Measurements from ENCODE around the gene BOC.

BOC gene

GRCh38 chr3:113218011-113218680 lies 6.8 kb downstream of the BOC start:
- no peak overlapping the region for H3K4me3 ChIP-seq (replicated peaks; ENCODE audit: low read depth, low read length)
- TF ChIP-seq, protein P1, sequence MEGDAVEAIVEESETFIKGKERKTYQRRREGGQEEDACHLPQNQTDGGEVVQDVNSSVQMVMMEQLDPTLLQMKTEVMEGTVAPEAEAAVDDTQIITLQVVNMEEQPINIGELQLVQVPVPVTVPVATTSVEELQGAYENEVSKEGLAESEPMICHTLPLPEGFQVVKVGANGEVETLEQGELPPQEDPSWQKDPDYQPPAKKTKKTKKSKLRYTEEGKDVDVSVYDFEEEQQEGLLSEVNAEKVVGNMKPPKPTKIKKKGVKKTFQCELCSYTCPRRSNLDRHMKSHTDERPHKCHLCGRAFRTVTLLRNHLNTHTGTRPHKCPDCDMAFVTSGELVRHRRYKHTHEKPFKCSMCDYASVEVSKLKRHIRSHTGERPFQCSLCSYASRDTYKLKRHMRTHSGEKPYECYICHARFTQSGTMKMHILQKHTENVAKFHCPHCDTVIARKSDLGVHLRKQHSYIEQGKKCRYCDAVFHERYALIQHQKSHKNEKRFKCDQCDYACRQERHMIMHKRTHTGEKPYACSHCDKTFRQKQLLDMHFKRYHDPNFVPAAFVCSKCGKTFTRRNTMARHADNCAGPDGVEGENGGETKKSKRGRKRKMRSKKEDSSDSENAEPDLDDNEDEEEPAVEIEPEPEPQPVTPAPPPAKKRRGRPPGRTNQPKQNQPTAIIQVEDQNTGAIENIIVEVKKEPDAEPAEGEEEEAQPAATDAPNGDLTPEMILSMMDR (IDR thresholded peaks at IDR 0.05; ENCODE audit: low read length, missing control alignments): no peak
- DNase-seq (ENCODE audit: low read depth): no peak

DNA sequence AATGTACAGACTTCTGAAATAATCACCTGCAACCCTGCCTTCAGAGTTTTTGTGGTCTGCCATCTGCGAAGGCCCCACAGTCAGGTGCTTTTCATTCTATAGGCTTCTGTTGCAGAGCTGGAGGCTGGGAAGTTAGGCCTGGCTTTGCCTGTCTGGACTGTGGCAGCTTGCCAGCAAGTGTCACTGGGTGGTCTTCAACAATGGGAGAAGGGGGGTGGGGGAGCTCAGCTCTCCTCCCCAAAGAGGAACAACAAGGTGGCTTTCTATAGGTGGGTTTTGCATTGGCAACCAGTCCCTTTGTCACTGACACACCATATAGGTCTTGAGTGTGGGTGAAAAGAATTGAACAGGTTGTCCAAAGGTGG lies 7.3 kb downstream of the BOC start:
- TF ChIP-seq, protein P1 (IDR thresholded peaks at IDR 0.05; ENCODE audit: low read length, missing control alignments): no peak
- H3K4me3 ChIP-seq (replicated peaks; ENCODE audit: low read depth, low read length): no peak overlapping the region
- no peak for DNase-seq (ENCODE audit: low read depth)

DNA sequence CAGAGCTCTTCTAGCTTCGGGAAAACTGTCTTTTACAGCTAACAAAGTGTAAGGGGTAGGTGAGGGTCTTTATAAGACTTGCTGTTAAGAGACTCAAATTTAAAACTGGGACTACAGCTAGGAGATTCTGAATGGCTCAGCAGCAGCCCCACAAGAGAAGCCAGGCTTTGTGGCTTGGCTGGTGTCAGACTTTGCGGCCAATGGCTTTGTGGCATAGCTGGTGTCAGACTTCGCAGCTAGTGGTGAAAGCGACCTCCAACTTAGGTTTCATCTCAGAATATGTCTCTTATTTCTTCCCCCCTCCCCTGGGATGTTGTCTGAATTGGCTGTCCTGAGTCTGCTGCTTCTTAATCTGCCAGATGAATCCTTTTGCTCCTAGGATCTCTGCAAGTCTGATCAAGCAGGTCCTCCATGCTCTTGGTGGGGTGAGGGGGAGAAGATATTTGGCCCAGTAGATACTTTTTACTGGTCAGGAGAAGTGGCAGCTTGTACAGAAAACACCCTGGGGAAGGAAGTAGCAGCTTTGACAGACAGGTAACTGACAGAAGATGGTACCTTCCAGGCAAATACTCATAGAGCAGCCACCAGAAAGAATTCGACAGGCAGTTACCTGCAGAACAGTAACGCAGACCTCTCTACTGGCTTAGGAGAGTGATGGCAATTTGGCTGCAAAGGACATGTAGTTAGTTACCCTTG lies 8.4 kb downstream of the BOC start:
- TF ChIP-seq, protein P1 (IDR thresholded peaks at IDR 0.05; ENCODE audit: low read length, missing control alignments): no peak
- H3K4me3 ChIP-seq (replicated peaks; ENCODE audit: low read depth, low read length): no peak overlapping the region
- no peak for DNase-seq (ENCODE audit: low read depth)

- TF ChIP-seq, protein P1 (IDR thresholded peaks at IDR 0.05; ENCODE audit: low read length, missing control alignments): no peak
- no peak for DNase-seq (ENCODE audit: low read depth)
- no peak overlapping the region for H3K4me3 ChIP-seq (replicated peaks; ENCODE audit: low read depth, low read length)
Measured at GRCh38 chr3:113220721-113221120, 9.4 kb downstream of the BOC start.

DNA sequence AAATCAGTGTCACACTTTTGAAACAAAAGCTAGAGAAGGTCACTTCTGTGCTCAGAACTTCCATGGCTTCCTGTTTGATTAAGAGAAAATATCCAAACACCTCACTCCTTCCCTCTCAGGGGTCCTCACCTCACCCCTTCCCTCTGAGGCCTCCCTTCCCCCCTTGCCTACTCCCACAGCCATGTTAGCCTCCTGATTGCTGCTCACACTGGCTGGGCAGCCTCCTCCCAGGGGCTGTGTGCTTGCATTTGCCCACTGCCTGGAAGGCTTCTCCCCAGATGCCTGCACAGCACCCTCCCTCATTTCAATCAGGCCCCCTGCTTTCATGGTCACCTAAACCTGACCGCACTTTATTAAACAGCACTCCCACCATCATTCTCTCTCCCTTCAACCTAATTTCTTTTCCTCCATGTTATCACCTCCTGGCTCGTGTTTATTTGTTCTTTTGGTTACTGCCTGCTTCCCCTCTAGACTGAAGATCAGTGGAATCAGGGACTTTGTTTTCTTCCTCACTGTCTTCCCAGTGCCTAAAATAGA lies 10.4 kb downstream of the BOC start:
- H3K4me3 ChIP-seq (replicated peaks; ENCODE audit: low read depth, low read length): no peak overlapping the region
- no peak for DNase-seq (ENCODE audit: low read depth)
- TF ChIP-seq, protein P1 (IDR thresholded peaks at IDR 0.05; ENCODE audit: low read length, missing control alignments): no peak

DNA sequence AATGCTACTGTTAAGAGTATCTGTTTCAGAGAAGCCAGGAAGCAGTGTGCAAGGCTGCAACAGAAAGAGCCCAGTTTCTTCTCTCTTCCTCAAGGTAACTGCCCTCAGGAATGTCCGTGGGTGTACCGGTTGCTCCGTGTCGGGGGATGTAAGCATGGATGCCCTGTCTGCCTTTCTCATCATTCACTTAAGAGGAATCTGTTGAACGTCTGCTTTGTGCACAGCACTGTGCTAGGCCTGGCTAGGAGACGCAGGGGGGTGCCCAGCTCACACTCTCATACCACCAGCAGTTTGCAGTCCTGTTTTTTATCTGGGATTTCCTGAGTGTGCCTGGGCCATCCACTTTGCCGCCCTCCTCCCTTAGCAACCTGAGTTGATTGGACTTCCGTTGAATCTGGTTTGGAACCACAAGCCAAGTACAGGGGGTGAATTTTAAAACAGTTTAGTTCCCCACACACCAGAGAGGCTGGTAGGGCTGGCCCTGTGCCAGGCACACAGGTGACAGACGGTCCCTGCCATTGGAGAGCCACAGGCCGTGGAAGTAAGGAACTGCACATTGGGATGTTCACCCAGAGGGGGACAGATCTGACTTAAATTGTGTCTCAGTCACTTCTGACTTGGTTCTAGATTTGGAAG lies 11.2 kb downstream of the BOC start:
- TF ChIP-seq, protein P1 (IDR thresholded peaks at IDR 0.05; ENCODE audit: low read length, missing control alignments): no peak
- no peak for DNase-seq (ENCODE audit: low read depth)
- H3K4me3 ChIP-seq (replicated peaks; ENCODE audit: low read depth, low read length): no peak overlapping the region

Data from fibroblast of pulmonary artery (primary cell).